ENCODE measurements around the gene VN1R4.

GRCh38 chr19:53285087-53285486 is 17.6 kb upstream of the VN1R4 start:
- TF ChIP-seq CTCF (conservative IDR thresholded peaks at IDR 0.05) (no peak), EZH2 (IDR thresholded peaks at IDR 0.05; ENCODE audit: low read depth) (no peak)

Measured in PC-9 (cell line).